ENCODE data around the gene FBXL22.

DNA sequence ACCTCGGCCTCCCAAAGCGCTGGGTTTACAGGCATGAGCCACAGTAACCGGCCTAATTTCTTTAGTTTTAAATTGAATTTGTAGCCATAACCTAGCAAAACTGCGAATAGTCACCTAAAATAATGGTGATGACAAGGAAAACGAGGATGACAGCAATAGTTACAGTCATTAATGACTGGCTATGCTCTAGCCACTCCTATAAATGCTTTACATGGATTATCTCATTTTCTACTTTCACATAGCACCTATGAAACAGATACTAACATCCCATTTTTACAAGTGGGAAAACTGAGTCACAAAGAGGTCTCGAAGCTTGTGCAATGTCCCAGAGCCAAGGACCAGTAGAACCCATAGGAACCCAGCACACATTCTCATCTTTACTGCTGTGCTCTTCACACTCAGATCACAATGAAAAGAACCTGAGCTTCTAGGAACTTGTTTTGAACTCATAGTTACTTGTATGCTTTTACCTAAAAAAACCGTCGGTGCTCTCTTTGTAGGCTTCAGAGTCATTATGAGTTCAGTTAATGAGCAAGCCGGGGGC, 39.4 kb downstream of the FBXL22 start:
- TF ChIP-seq, protein P1, sequence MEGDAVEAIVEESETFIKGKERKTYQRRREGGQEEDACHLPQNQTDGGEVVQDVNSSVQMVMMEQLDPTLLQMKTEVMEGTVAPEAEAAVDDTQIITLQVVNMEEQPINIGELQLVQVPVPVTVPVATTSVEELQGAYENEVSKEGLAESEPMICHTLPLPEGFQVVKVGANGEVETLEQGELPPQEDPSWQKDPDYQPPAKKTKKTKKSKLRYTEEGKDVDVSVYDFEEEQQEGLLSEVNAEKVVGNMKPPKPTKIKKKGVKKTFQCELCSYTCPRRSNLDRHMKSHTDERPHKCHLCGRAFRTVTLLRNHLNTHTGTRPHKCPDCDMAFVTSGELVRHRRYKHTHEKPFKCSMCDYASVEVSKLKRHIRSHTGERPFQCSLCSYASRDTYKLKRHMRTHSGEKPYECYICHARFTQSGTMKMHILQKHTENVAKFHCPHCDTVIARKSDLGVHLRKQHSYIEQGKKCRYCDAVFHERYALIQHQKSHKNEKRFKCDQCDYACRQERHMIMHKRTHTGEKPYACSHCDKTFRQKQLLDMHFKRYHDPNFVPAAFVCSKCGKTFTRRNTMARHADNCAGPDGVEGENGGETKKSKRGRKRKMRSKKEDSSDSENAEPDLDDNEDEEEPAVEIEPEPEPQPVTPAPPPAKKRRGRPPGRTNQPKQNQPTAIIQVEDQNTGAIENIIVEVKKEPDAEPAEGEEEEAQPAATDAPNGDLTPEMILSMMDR (IDR thresholded peaks at IDR 0.05; ENCODE audit: insufficient read depth, low read depth, low read length) = no peak
- TF ChIP-seq EZH2 (IDR thresholded peaks at IDR 0.05; ENCODE audit: insufficient read depth, low read length) = no peak

Measured in astrocyte (in vitro differentiated cells and primary cell).